T-helper 22 cell (primary cell): ENCODE measurements around the gene GBGT1.

Experiments
- DNase-seq: peaks from one replicate; pipeline ENCODE4 v3.0.0-alpha.2; 2020; ENCODE audit warnings: low read depth

GBGT1 gene

GRCh38 chr9:133113949-133114885, 49.5 kb downstream of the GBGT1 start:
- no peak for DNase-seq

GRCh38 chr9:133113163-133113948, 50.4 kb downstream of the GBGT1 start:
- no peak for DNase-seq

GRCh38 chr9:133112663-133113026, 51.1 kb downstream of the GBGT1 start:
- DNase-seq = peak; percentile 57

GRCh38 chr9:133111808-133112662, 51.7 kb downstream of the GBGT1 start:
- DNase-seq = no peak

GRCh38 chr9:133109931-133110650, 53.6 kb downstream of the GBGT1 start:
- DNase-seq = no peak

DNA sequence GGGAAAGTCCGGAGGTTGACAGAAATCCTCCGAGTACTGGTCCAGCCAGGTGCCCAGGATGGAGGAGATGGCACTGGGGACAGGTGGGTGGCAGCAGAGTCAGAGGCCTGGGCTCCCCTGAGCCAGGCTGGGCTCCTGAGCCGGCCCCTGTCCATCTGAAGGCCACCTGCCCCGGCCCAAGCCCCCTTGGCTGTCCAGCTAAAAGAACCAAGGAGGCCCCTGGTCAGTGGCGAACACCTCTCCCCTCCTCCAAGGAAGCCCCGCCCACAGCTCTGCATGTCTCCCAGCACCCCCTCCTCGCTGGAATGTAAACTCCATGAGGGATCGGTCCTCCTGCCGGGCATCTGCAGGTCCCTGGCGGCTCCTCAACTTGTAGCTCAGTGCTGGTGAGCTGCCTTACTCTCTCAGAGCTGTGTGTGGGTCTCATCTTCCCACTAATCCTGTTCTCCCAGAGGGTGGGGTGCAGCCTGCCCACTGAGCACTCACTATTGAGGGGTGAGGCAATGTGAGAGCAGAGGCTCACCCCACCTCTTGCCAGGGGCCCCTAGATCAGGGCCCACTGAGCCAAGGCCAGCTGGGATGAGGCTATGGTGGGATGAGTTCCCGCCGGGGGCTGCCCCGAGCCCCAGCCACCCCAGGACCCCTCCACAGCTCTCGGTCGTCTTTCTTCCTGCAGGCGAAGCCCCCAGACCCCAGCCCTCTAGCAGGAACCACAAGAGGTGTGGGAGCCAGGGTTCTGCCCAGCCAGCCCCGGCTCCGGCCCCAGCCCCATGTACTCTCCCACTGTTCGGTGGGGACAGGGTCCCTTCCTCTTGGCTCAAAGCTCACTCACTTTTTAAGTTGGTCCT, 54.7 kb downstream of the GBGT1 start:
- DNase-seq = no peak

GRCh38 chr9:133107961-133108793, 55.5 kb downstream of the GBGT1 start:
- no peak for DNase-seq

DNA sequence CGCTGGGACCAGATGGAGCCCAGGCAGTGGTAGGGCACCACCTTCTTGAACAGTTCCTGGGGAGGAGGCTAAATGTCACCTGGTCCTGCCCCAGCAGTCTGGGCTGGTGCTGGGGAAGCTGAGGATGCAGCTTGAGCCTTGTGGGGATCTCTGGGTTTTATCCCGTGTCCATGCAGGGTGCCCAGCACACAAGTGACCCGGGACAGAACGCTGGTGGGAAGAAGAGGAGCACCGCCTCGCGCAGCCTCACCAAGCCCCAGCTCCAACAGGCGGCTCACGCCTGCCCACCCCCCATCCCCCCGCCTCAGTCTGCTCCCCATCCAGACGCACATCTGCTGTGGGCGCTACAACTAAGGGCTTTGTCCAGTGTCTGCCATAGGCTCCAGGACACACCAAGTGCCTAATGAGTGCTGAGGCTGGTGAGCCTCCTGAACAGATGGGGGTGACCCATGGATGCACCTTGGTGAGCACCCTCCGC, 56.4 kb downstream of the GBGT1 start:
- no peak for DNase-seq

DNA sequence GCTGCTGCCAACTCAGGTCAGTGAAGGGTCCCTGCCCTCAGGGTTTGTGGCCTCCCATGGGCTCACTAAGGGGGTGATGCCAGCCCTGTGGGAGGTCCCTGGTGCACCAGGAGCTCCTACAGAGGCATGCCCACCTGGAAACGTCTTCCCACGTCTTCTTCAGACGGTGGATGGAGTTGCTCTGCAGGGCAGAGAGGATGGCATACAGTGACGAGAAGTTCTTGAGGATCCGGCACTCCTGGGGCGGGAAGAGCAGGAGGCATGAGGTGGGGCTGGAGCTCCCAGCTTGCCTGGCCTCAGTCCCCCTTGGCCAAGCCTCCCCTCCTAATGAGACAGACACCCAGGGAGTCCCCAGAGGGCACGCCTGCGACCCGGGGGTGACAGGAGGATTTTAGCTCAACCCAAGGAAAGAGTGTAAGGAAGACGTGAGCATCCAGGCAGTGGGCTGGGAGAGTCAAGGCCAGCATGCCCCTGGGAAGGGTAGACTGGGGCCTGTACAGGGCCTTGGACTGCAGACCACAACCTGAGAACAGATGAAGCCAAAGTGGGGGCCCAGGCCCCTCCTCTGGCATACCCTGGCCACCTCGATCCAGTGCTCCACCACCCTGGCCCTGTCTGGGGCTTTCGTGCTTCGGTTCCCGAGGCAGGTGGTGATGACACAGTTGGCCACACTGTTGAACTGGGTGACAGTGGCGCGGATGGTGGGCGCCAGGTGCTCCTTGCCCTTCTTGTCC, 57.0 kb downstream of the GBGT1 start:
- DNase-seq = no peak

- DNase-seq = no peak
Measured at GRCh38 chr9:133105461-133105770, 58.3 kb downstream of the GBGT1 start.

DNA sequence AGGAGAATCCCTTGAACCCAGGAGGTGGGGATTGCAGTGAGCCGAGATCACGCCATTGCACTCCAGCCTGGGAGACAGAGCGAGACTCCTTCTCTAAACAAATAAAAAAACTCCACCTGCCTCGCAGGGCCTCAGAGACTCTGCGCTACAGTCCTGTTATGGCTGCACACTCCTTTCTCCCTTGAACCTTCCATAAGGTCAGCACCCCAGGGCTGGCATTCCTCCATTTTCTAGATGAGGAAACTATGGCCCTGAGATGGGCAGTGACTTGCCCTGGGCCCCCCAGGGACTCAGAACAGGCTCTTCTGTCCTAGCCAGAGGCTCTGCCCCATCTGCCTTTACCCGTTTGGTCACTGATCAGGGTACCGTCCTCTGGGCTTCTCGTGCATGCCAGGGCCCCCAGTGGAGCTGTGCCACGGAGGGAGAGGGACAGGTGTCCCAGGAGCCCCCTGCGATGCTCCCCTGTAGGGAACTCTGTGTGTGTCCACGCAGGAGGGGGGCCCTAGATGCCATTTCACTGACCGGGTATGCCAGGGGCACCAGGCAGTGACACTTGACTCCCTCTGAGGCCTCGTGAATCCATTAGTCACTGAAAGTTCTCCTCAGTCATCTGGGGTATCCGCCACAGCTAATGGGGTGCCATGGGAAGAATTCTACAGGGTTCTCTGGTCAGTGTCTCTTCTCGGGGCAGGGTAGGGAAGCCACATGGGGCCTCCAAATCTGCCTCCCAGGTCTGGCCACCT, 58.8 kb downstream of the GBGT1 start:
- no peak for DNase-seq

DNA sequence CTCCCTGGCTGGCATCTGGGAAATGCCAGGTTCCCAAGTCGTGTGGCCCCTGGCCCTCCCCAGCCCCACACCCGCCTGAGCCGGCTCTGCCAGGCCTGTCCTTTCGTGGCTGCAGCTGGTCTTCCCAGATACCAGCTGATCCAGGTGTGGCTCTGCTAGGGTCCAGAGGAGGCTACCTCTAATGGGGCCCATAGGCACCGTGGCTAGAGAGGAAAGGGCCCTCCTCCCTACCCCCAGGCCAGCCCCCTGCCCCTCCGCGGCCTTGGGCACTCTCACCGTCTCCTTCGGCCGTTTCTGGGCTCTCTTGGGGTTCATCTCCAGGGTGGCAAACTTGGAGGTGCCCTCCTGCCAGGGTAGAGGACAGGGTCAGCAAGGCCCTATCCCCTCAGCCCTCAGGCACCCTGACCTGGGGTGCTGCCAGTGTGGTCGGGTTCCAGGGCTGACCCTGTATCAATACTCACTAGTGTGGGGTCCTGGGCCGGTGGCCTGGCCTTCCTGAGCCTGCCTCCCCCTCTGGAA, 59.7 kb downstream of the GBGT1 start:
- no peak for DNase-seq

- no peak for DNase-seq
Measured at GRCh38 chr9:133103183-133103986, 60.3 kb downstream of the GBGT1 start.
